Right lobe of liver (tissue), 4 donors: ENCODE results near the gene NIT1.

ENCODE experiments used
- CTCF ChIP-seq, 4 donors: fragments of 200-600 bp in 3 of 4; fragments of 450-650 bp in 1 of 4; IDR thresholded peaks; one replicate each; pipeline versions ENCODE4 v1.5.1 to v1.8.0; 2016 to 2022; ENCODE audit warnings: antibody characterized with exemption in 4 of 4, mild to moderate bottlenecking in 2 of 4
- POLR2A ChIP-seq: fragments of 450-650 bp; IDR thresholded peaks from one replicate; pipeline ENCODE4 v1.6.1; 2017; ENCODE audit warnings: antibody characterized with exemption, mild to moderate bottlenecking
- donor health status: DM: no; HTN: no; CAD: no.
- donor health status: DM: no; HTN: no; CAD: no.
- donor health status: DM: no; HTN: yes; CAD: no.

- TF ChIP-seq POLR2A: no peak
- TF ChIP-seq CTCF (IDR thresholded peaks at IDR 0.05): no peak
These were observed 36.4 kb upstream of the NIT1 start for GRCh38 chr1:161081519-161081918.
